Heart left ventricle (tissue), 16 donors: Measurements from ENCODE around the gene CLPTM1L. TPM values are rescaled to one million over a fixed set of nuclear protein-coding genes. Genes with fewer than 3 reads are reported as not detected.

Source experiments
- ATAC-seq, 4 donors: fragments of 200-7000 bp; cut with Tn5 transposase; one replicate each; pipeline ENCODE4 v1.9.1; 2020 to 2022; ENCODE audit warnings: moderate library complexity in 4 of 4, mild to moderate bottlenecking in 3 of 4, moderate number of reproducible peaks in 1 of 4
- DNase-seq, 5 donors: peaks; one replicate each; pipeline ENCODE4 v3.0.0-alpha.2; 2020
- H3K27ac ChIP-seq, 12 donors: fragments of 200-600 bp; sonication (generic) in 4 of 12; one replicate each; pipeline versions ENCODE4 v1.5.0 to v1.8.0; 2016 to 2022; ENCODE audit warnings: mild to moderate bottlenecking in 2 of 12
- H3K27me3 ChIP-seq, 9 donors: fragments of 200-600 bp; sonication (generic) in 2 of 9; one replicate each; pipeline versions ENCODE4 v1.5.1 to v1.8.0; 2016 to 2022; ENCODE audit warnings: mild to moderate bottlenecking in 3 of 9
- H3K36me3 ChIP-seq, 9 donors: fragments of 200-600 bp; sonication (generic) in 2 of 9; one replicate each; pipeline versions ENCODE4 v1.5.0 to v1.8.0; 2018 to 2022; ENCODE audit warnings: mild to moderate bottlenecking in 2 of 9
- H3K4me1 ChIP-seq, 12 donors: fragments of 200-600 bp; sonication (generic) in 4 of 12; one replicate each; pipeline versions ENCODE4 v1.5.0 to v1.8.0; 2016 to 2022; ENCODE audit warnings: mild to moderate bottlenecking in 3 of 12
- H3K4me3 ChIP-seq, 12 donors: fragments of 200-600 bp; sonication (generic) in 4 of 12; one replicate each; pipeline versions ENCODE4 v1.5.0 to v1.8.0; 2017 to 2022; ENCODE audit warnings: mild to moderate bottlenecking in 9 of 12, moderate library complexity in 4 of 12
- H3K9me3 ChIP-seq, 12 donors: fragments of 200-600 bp; sonication (generic) in 4 of 12; one replicate each; pipeline versions ENCODE4 v1.5.0 to v1.8.0; 2016 to 2022; ENCODE audit warnings: mild to moderate bottlenecking in 1 of 12
- POLR2A ChIP-seq, 2 donors: fragments of 450-650 bp; IDR thresholded peaks; one replicate each; pipeline ENCODE4 v1.6.1; 2017; ENCODE audit warnings: antibody characterized with exemption in 2 of 2, mild to moderate bottlenecking in 2 of 2, moderate library complexity in 2 of 2
- WGBS, 4 donors: extraction: QIAGEN DNeasy Blood & Tissue Kit in 2 of 4; methylation state at CpG; one replicate each; pipeline versions ENCODE4 v1.1.5 to v1.1.7; 2013 to 2018; 5-methylcytosine and 5-hydroxymethylcytosine counted together
- intact Hi-C, 10 donors: fragments of 100-400 bp; cut with DNase I; formaldehyde crosslinking; loops; one replicate each; pipeline versions ENCODE4 v1.11.1 to v1.14.2; 2022
- polyA plus RNA-seq, 2 donors: library from polyadenylated mRNA; stranded (reverse); fragments of 200-250 nt; gene quantifications; one replicate each; pipeline ENCODE4 v1.2.3, GENCODE V29; 2013
- total RNA-seq, 9 donors: library from RNA; depleted of rRNA in 2 of 9; stranded (reverse); fragments of >200 nt in 2 of 9; fragmentation: NEBNext Ultra II Directional in 3 of 9; extraction: Animal tissue kit (Norgen Biotek cat#: 25700) in 3 of 9; gene quantifications; one replicate each; pipeline versions ENCODE4 v1.1.0 to v1.2.4, GENCODE V29; 2016 to 2023
- TF ChIP-seq, protein P1 (sequence below), 12 donors: fragments of 200-600 bp; sonication (generic) in 4 of 12; IDR thresholded peaks; one replicate each; pipeline versions ENCODE4 v1.5.0 to v1.8.0; 2018 to 2022; ENCODE audit warnings: antibody characterized with exemption in 12 of 12, mild to moderate bottlenecking in 5 of 12
- donor health status: ischemic (EF 13 %, LVEDD 7.1; RV severe dilation, severe dysfunction).
- donor health status: healthy with polysubstance abuse.
- donor health status: DM: no; HTN: yes; CAD: no.
- donor health status: DM: no; HTN: no; CAD: no.
- donor health status: ischemic (EF 25% LVEDD 6.9; RV normal size, moderate dysfunction).
- donor health status: ischemic (EF 25% LVEDD 5.7; RV mildly dilated, moderate dysfunction).
- donor health status: healthy.
- donor health status: DM: yes; HTN: yes; CAD: no.
- donor health status: ischemic (EF 35%, LVEDD 5.7; RV mildly dilated, moderate dysfunction).
- donor health status: nonischemic (EF 11% LVEDD 7.7; RV severe dilation, severe dysfunction).
- donor health status: DM: yes; HTN: yes; CAD: no.
- donor health status: PGD.
- donor health status: ischemic (EF 29% LVEDD 5.4; RV normal size, mild dysfunction).
- donor health status: nonischemic (EF 23%, LVEDD 6.1; RV moderate dilation, normal function).

CLPTM1L gene
- total and polyA plus RNA-seq, 11 donors, result 23.5 to 96.8 (median 39.4) TPM

- peak in 1 of 5 donors; percentile 16 for DNase-seq
- peaks cover 0 to 85% (median 75%) of the 10 kb centered on the region in 9 donors for H3K36me3 ChIP-seq
- 90 to 92% (median 91%) methylated on average over 35 to 36 of the region's 36 CpGs for WGBS, 4 donors
- no peak overlapping the region for H3K4me3 ChIP-seq
- intact Hi-C loops, result no loop called here
- H3K27ac ChIP-seq, result no peak overlapping the region
- no peak for TF ChIP-seq POLR2A (IDR thresholded peaks at IDR 0.05)
- TF ChIP-seq, protein P1, sequence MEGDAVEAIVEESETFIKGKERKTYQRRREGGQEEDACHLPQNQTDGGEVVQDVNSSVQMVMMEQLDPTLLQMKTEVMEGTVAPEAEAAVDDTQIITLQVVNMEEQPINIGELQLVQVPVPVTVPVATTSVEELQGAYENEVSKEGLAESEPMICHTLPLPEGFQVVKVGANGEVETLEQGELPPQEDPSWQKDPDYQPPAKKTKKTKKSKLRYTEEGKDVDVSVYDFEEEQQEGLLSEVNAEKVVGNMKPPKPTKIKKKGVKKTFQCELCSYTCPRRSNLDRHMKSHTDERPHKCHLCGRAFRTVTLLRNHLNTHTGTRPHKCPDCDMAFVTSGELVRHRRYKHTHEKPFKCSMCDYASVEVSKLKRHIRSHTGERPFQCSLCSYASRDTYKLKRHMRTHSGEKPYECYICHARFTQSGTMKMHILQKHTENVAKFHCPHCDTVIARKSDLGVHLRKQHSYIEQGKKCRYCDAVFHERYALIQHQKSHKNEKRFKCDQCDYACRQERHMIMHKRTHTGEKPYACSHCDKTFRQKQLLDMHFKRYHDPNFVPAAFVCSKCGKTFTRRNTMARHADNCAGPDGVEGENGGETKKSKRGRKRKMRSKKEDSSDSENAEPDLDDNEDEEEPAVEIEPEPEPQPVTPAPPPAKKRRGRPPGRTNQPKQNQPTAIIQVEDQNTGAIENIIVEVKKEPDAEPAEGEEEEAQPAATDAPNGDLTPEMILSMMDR (IDR thresholded peaks at IDR 0.05), result no peak
- no peaks in the 10 kb centered on the region for H3K9me3 ChIP-seq
- no peaks in the 10 kb centered on the region for H3K27me3 ChIP-seq
- H3K4me1 ChIP-seq, result peaks cover 0 to 14% (median 0%) of the 10 kb centered on the region in 12 donors
- no peak for ATAC-seq
These were observed 24.2 kb downstream of the CLPTM1L start for GRCh38 chr5:1320436-1321344.

- Histone ChIP-seq H3K36me3 (peaks cover 0 to 75% (median 66%) of the 10 kb centered on the region in 9 donors), H3K4me1 (peaks cover 0 to 23% (median 0%) of the 10 kb centered on the region in 12 donors), H3K27ac (no peak overlapping the region), H3K9me3 (no peaks in the 10 kb centered on the region), H3K4me3 (no peak overlapping the region), H3K27me3 (no peaks in the 10 kb centered on the region)
- intact Hi-C loops, result no loop called here
- DNase-seq (no peak), ATAC-seq (peak in 1 of 4 donors; percentile 14)
- 89 to 92% (median 91%) methylated on average over 9 to 21 of the region's 21 CpGs for WGBS, 4 donors
- TF ChIP-seq, protein P1 (IDR thresholded peaks at IDR 0.05), result no peak
- TF ChIP-seq POLR2A (IDR thresholded peaks at IDR 0.05), result no peak
These were observed 25.3 kb downstream of the CLPTM1L start for GRCh38 chr5:1319436-1320256.

- H3K9me3 ChIP-seq, result no peaks in the 10 kb centered on the region
- ATAC-seq (no peak), DNase-seq (peak in 1 of 5 donors; percentile 21)
- TF ChIP-seq POLR2A (IDR thresholded peaks at IDR 0.05), result no peak
- TF ChIP-seq, protein P1 (IDR thresholded peaks at IDR 0.05), result no peak
- 93 to 95% (median 94%) methylated on average over 26 to 29 of the region's 29 CpGs for WGBS, 4 donors
- peaks cover 0 to 66% (median 57%) of the 10 kb centered on the region in 9 donors for H3K36me3 ChIP-seq
- intact Hi-C loops, result no loop called here
- no peak overlapping the region for H3K27ac ChIP-seq
- H3K4me1 ChIP-seq, result peaks cover 0 to 30% (median 0%) of the 10 kb centered on the region in 12 donors
- H3K27me3 ChIP-seq, result no peaks in the 10 kb centered on the region
- no peak overlapping the region for H3K4me3 ChIP-seq
These were observed 26.1 kb downstream of the CLPTM1L start for GRCh38 chr5:1318659-1319251.
